Activated CD8-positive, alpha-beta memory T cell treated with anti-CD3 and anti-CD28 coated beads for 48 hours (primary cell): ENCODE data around the gene DGKH.

ENCODE experiments used
- DNase-seq, 3 experiments: peaks; one replicate each; pipeline ENCODE4 v3.0.0-alpha.2; 2020; ENCODE audit warnings: low read depth in 2 of 3, low spot score in 2 of 3

Gene DGKH

GRCh38 chr13:42275098-42275471, 226.6 kb downstream of the DGKH start:
- no peak for DNase-seq

GRCh38 chr13:42275506-42275905, 227.1 kb downstream of the DGKH start:
- DNase-seq: no peak

- DNase-seq: no peak
These were observed 228.2 kb downstream of the DGKH start for GRCh38 chr13:42276683-42277082.

- no peak for DNase-seq
These were observed 229.3 kb downstream of the DGKH start for GRCh38 chr13:42277618-42278276.

GRCh38 chr13:42279080-42279479, 230.6 kb downstream of the DGKH start:
- DNase-seq: no peak

GRCh38 chr13:42279986-42280385, 231.5 kb downstream of the DGKH start:
- no peak for DNase-seq

- DNase-seq: no peak
These were observed 232.1 kb downstream of the DGKH start for GRCh38 chr13:42280537-42280936.

- no peak for DNase-seq
These were observed 235.1 kb downstream of the DGKH start for GRCh38 chr13:42283574-42283973.

GRCh38 chr13:42284068-42284467, 235.6 kb downstream of the DGKH start:
- DNase-seq: no peak
